ENCODE results near the gene MMP17. TPM values are rescaled to one million over a fixed set of nuclear protein-coding genes. Genes with fewer than 3 reads are reported as not detected.

Gene MMP17
- total and polyA plus RNA-seq, 2 of the 4 experiments (the other 2 are of a cell fraction): 1.4 to 11.8 TPM

DNA sequence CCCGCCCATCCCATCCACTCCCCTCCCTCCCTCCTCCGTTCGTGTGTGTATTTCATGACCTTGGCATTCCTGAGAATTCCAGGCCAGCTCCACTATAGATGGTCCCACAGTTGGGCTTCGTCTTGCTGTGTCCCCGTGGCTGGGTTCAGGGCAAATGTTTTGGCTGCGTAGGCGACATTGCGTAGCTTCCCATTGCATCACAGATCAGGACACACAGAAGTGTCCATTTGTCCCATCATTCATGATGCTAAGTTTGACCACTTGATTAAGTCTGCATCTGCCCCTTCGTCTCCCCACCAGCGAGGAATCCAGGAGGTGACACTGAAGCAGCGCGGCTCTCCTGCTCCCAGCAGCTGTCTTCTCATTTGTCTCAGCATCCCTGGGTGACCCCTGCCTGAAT lies 38.6 kb upstream of the MMP17 start:
- Histone ChIP-seq H3K56ac (ENCODE audit: extremely low read depth, insufficient read depth, low read length) (no peak overlapping the region), H3K4ac (ENCODE audit: low read depth, low read length) (no peak overlapping the region), H3K79me1 (ENCODE audit: low read depth in 1 of 2, low read length in 2 of 2) (peaks cover 12 to 34% of the 10 kb centered on the region in 2 experiments; a peak in 3 of 4 replicates), H3K14ac (replicated peaks; ENCODE audit: low read depth, low read length) (no peak overlapping the region), H3K9ac (ENCODE audit: low read depth, low read length) (no peak overlapping the region), H4K8ac (ENCODE audit: low read depth in 2 of 2, low read length in 2 of 2) (no peak overlapping the region), H3K18ac (ENCODE audit: low read depth, low read length) (no peak overlapping the region), H3K9me1 (ENCODE audit: insufficient read depth, low read length) (peaks cover 12% of the 10 kb centered on the region), H3K4me2 (ENCODE audit: low read depth, low read length) (no peak overlapping the region), H3K23ac (ENCODE audit: low read depth, low read length) (no peak overlapping the region), H2AK9ac (replicated peaks; ENCODE audit: low read depth, low read length, poor library complexity) (no peak overlapping the region), H2BK5ac (ENCODE audit: low read depth, low read length, poor library complexity, severe bottlenecking) (no peak overlapping the region), H3K4me1 (ENCODE audit: control insufficient read depth, insufficient read depth, low read length) (peaks cover 2% of the 10 kb centered on the region; the same call in 1 of the 2 replicates), H2BK20ac (ENCODE audit: low read depth, low read length) (no peak overlapping the region), H3K4me3 (ENCODE audit: insufficient read depth, low read depth, low read length) (no peak overlapping the region), H4K91ac (ENCODE audit: insufficient read depth, low read depth, low read length) (no peak overlapping the region), H4K20me1 (ENCODE audit: insufficient read depth, low read length) (no peaks in the 10 kb centered on the region), H2AK5ac (ENCODE audit: low read depth, low read length) (no peak overlapping the region), H3K27me3 (ENCODE audit: control insufficient read depth, insufficient read depth, low read length) (no peaks in the 10 kb centered on the region), H2BK120ac (ENCODE audit: low read depth, low read length) (no peak overlapping the region), H3K9me3 (ENCODE audit: control insufficient read depth, insufficient read depth, low read length) (no peaks in the 10 kb centered on the region), H3K27ac (ENCODE audit: insufficient read depth, low read length) (no peak overlapping the region), H4K5ac (ENCODE audit: low read depth, low read length) (no peak overlapping the region), H2AFZ (replicated peaks; ENCODE audit: low read length, poor library complexity) (no peak overlapping the region), H3K36me3 (ENCODE audit: control insufficient read depth, insufficient read depth, low read length) (peaks cover 47% of the 10 kb centered on the region), H2BK15ac (ENCODE audit: low read depth, low read length) (no peak overlapping the region)
- intact Hi-C loops (cut with micrococcal nuclease) (no loop called here), dilution Hi-C loops (cut with HindIII; ENCODE audit: low sequenced_read_pairs, unreplicated experiment) (no loop called here), in situ Hi-C loops (cut with MboI; ENCODE audit: low sequenced_read_pairs) (no loop called here)
- BruUV-seq (replicated peaks): no TSS peak
- WGBS, 2 experiments (ENCODE audit: extremely low coverage in 2 of 2, insufficient read length in 1 of 2): 89% methylated on average over 11 of the region's 12 CpGs; no CpG with 5 or more reads in 1 of the 2 experiments
- ChIA-PET CTCF (no interaction called here), POLR2A (ENCODE audit: unreplicated experiment) (no interaction called here)
- TF ChIP-seq SMC3 (IDR thresholded peaks at IDR 0.05; ENCODE audit: low read depth, low read length): no peak
- TF ChIP-seq RFX5 (IDR thresholded peaks at IDR 0.05; ENCODE audit: low read depth, low read length): no peak
- TF ChIP-seq USF2 (IDR thresholded peaks at IDR 0.05; ENCODE audit: low read depth, low read length): no peak
- no peak for TF ChIP-seq FOS (IDR thresholded peaks at IDR 0.05; ENCODE audit: low read depth, low read length)
- TF ChIP-seq CTCF (conservative IDR thresholded peaks at IDR 0.05; ENCODE audit: low read depth, low read length): no peak
- TF ChIP-seq CEBPB (IDR thresholded peaks at IDR 0.05; ENCODE audit: low read depth, low read length): no peak
- no peak for TF ChIP-seq CHD1 (IDR thresholded peaks at IDR 0.05; ENCODE audit: low read depth, low read length)
- TF ChIP-seq MAFK (IDR thresholded peaks at IDR 0.05; ENCODE audit: low read depth, low read length): no peak
- no peak for TF ChIP-seq ELK1 (IDR thresholded peaks at IDR 0.05; ENCODE audit: borderline replicate concordance, low read depth, low read length)
- no peak for TF ChIP-seq NFE2L2 (IDR thresholded peaks at IDR 0.05; ENCODE audit: low read depth, low read length)
- no peak for TF ChIP-seq MAZ (IDR thresholded peaks at IDR 0.05; ENCODE audit: borderline replicate concordance, low read depth, low read length)
- no peak for TF ChIP-seq RAD21 (IDR thresholded peaks at IDR 0.05; ENCODE audit: low read length)
- TF ChIP-seq MXI1 (IDR thresholded peaks at IDR 0.05; ENCODE audit: borderline replicate concordance, low read depth, low read length): no peak
- no peak for TF ChIP-seq BHLHE40 (IDR thresholded peaks at IDR 0.05; ENCODE audit: low read depth, low read length)
- no peak for TF ChIP-seq RCOR1 (IDR thresholded peaks at IDR 0.05; ENCODE audit: insufficient replicate concordance, low read length)
- TF ChIP-seq POLR2A (IDR thresholded peaks at IDR 0.05; ENCODE audit: low read depth, low read length): no peak
- ATAC-seq (ENCODE audit: low read depth) (no peak), DNase-seq (no peak)
